GM18505 (cell line): ENCODE measurements around the gene NLRP6.
"Not testable (repeated sequence)": the region's sequence is repeated elsewhere in the genome, so short reads cannot be mapped to it uniquely, and the experiment has no call there.

ENCODE experiments used
- ATAC-seq: cut with Tn5 transposase; IDR thresholded peaks from one replicate; pipeline ENCODE4 v1.9.1; 2021; ENCODE audit not compliant: unreplicated experiment
- POLR2A ChIP-seq: IDR thresholded peaks from 4 replicates; pipeline ENCODE4 v1.6.1; 2011; ENCODE audit warnings: borderline replicate concordance; ENCODE audit not compliant: insufficient read depth, insufficient read length; ENCODE audit errors: extremely low read depth

NLRP6 gene

DNA sequence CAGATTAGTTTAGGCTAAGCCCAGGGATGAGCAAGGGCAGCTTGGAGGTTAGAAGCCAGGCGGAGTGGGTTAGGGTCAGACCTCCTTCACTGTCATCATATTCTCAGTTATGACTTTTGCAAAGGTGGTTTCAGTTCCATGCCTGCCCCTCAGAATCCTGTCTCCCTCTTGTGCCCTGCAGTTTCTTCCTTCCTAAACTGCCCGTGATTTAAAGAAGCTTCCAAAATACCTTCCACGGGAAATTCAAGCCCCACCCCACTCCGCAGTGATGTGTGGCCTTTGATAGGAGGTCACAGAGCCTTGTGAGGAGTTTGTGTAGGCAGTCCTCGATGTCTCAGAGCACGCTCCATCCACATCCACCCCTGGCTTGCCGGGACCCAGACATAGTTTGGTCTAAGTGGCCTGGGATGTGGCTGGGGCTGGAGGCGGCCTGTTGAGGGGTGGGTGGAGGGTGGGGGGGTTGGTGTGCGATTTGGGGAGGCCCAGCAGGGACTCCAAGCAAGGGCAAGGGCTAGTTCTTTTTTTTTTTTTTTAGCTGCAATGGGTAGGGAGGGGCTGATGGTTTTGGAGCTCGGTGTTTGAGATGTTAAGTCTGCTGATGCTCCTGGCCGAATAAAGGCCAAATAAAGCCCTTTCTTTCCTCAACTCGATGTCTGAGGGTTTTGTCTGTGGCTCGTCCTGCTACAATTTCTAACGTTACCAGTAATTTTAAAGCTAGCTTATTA is 34.0 kb downstream of the NLRP6 start:
- no peak for TF ChIP-seq POLR2A
- ATAC-seq: no peak

DNA sequence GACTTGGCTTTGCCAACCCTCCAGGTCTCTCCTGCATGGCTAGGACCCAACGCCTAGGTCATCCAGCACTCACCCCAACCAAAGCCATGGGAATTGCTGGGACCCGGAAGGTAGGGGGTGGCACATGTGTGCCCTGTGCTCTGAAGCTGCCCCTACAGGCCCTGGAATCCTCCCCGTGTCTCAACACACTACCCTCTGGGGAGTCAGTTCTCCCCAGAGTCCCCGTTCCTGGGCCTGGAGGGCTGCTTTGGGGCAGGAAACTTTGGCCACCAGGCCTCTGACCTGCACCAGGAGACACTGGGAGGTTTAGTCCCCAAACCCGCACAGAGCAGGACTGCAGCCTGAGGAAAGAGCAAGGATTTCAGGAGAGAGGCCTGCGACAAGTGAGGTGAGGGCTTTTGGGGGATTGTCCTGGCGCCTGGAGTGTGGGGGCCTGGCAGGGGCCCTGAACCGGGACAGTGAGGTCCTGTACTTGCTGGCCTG is 35.1 kb downstream of the NLRP6 start:
- no peak for ATAC-seq
- TF ChIP-seq POLR2A: no peak

DNA sequence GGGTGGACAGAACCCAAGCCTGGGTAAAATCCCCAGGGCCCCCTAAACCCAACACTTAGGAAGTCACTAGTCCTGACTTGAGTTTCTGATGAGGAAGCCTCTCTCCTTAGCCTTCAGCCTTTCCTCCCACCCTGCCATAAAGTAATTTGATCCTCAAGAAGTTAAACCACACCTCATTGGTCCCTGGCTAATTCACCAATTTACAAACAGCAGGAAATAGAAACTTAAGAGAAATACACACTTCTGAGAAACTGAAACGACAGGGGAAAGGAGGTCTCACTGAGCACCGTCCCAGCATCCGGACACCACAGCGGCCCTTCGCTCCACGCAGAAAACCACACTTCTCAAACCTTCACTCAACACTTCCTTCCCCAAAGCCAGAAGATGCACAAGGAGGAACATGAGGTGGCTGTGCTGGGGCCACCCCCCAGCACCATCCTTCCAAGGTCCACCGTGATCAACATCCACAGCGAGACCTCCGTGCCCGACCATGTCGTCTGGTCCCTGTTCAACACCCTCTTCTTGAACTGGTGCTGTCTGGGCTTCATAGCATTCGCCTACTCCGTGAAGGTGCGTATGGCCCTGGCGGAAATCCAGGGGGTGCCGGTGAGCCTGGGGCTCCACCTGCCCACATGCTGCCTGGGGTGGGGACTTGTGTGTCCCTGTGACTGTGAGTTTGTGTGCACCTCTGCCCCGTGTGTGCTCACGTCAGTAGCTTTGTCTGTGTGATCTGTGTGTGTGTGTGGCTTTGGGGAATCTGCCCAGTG is 35.8 kb downstream of the NLRP6 start, which contains the start of gene IFITM1:
IFITM1 (plus strand) TSS at position 254 of the 767 bp plus-strand sequence; CDS start at position 385, 131 bp downstream.
- ATAC-seq: no peak
- peak; percentile 97 for TF ChIP-seq POLR2A

DNA sequence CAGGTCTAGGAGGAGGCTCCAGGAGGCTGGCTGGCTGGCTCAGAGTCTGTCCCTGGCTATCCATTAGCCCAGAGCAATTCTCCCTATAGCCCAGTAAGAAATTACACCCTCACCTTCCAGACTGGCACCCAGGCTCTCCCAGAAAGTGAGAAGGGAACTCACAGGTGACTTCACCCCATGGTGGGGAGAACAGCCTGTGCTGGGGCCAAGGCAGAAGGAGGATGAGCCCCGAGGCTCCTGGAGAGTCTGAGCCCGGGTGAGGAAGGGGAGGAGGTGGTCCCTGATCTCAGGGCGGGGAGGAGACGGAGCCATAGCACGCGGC is 36.3 kb downstream of the NLRP6 start:
- ATAC-seq: not testable (repeated sequence)

DNA sequence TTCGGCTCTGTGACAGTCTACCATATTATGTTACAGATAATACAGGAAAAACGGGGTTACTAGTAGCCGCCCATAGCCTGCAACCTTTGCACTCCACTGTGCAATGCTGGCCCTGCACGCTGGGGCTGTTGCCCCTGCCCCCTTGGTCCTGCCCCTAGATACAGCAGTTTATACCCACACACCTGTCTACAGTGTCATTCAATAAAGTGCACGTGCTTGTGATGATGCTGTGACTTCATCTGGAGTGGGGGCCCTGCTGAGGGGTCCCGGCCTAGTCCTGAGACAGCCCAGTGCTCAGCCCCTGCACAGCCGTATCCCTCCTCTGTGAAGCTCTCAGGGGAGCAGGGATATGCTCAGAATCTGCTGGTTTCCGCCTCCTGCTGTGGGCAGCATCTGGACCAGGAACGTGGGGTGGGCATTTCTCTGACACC is 36.9 kb downstream of the NLRP6 start:
- ATAC-seq: no peak
- TF ChIP-seq POLR2A: no peak

GRCh38 chr11:315516-315994 is 37.3 kb downstream of the NLRP6 start:
- no peak for ATAC-seq
- no peak for TF ChIP-seq POLR2A

DNA sequence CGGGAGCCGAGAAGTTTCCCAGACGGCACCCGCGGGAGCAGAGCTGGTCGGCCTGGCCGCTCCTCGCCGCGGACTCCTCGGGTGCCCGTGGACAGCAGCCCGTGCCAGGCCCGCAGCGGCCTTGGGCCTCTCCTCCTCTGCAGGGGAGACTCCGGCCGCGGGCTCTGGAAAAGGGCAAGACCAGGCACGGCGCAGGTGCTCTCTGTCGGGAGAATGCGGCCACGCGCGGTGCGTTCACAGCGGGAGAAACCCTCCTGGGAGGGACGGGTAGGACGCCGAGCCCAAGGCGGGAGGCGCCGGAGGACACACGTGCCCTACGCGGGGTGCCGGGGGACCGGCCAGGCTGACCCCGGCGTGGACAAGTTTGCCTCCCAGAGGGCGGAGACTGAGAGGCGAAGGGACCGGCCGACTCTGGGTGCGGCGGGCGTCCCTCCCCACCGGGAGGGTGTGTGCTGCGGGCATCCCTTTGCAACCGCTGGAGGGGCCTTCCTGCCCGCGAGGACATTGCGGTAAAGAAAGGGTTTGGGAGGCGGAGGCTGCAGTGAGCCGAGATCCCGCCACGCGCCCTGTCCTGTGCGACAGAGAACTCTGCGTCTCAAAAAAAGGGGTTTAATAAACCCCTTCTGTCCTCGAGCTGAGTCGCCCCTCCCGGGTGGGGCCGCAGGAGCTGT is 38.0 kb downstream of the NLRP6 start:
- no peak for TF ChIP-seq POLR2A

DNA sequence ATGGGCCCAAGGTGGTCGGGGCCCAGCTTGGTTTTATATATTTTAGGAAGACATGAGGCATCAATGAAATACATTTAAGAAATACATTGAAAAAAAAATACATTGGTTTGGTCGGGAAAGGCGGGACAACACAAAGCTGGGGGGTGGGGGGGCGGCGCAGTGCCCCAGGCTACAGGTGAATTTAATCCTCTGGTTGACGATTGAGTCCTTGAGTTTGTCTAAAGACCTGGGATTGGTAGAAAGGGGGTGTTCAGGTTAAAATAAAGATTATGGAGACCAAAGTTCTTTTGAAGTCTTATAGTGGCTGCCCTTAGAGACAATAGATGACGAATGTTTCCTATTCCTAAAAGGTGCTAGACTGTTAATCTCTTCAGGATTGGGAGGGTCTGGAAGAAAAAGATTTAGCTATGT is 38.7 kb downstream of the NLRP6 start:
- ATAC-seq: no peak
- no peak for TF ChIP-seq POLR2A

More for the DNA sequence above, 38.0 kb downstream of the NLRP6 start:
- no peak for ATAC-seq

DNA sequence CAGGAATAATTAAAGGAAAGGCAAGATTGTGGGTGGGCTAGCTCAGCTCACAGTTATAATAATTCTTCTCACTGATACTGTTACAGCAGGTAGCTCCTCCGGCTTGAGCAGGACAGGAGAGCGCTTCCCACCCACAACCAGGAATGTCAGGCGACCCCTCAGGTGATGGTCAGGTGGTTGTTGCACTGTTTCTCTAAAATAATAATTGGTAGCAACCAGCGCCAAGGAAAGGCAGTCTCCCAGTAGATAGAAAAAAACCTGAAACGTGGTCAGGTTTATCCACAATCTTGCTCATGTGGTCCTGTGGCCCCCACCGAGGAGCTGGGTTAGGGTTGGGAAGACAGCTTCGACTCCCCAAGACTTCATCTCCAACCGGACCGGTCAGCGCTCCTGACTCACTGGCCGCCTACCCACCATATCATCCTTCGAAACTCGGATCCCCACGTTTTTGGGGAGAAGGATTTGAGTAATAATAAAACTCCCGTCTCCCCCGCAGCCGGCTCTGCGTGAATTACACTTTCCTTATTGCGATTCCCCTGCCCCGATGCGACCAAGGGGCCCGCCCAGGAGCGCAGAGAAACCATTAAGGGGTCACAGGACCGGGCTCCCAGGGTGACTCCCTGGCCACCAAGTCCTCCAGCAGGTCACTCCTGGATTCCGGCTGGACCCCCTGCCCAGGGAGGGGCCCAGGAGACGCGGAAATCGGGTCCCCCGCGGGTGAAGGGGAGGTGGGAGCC is 39.6 kb downstream of the NLRP6 start:
- ATAC-seq: peak; percentile 2

- ATAC-seq: peak; percentile 50
Measured at GRCh38 chr11:318405-319120, 40.4 kb downstream of the NLRP6 start.

- peak; percentile 18 for ATAC-seq
Measured at GRCh38 chr11:319121-319887, 41.1 kb downstream of the NLRP6 start.

- ATAC-seq: not testable (repeated sequence)
Measured at GRCh38 chr11:319888-320273, 41.7 kb downstream of the NLRP6 start.
